GM18507 (cell line): ENCODE data around the gene ACOT13.
A peak's percentile ranks its signal among the peaks of the same experiment; 100 is the strongest.
"Not testable (repeated sequence)": the region's sequence is repeated elsewhere in the genome, so short reads cannot be mapped to it uniquely, and the experiment has no call there.

ENCODE experiments used
- DNase-seq: peaks from one replicate; pipeline ENCODE4 v3.0.0; 2011; ENCODE audit warnings: low read depth; ENCODE audit not compliant: insufficient read length; ENCODE audit errors: extremely low spot score
- FAIRE-seq: peaks from 2 replicates; lab custom pipeline; 2011; peaks lifted over from hg19 to GRCh38; lab: Jason Lieb, UNC

Gene ACOT13

DNA sequence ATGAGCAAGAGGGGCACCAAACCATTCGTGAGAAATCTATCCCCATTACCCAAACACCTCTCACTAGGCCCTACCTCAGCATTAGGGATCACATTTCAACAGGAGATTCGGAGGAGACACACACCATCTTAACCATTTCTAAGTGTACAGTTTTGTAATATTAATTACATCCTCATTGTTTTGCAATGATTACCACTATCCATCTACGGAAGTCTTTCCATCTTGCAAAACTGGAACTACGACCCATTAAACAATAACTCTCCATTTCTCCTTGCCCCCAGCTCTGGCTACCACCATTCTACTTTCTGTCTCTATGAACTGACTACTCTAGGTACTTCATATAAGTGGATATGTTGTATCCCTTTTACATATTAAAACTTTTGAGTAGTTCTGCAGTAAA lies 20.1 kb downstream of the ACOT13 start:
- no peak for FAIRE-seq
- no peak for DNase-seq

DNA sequence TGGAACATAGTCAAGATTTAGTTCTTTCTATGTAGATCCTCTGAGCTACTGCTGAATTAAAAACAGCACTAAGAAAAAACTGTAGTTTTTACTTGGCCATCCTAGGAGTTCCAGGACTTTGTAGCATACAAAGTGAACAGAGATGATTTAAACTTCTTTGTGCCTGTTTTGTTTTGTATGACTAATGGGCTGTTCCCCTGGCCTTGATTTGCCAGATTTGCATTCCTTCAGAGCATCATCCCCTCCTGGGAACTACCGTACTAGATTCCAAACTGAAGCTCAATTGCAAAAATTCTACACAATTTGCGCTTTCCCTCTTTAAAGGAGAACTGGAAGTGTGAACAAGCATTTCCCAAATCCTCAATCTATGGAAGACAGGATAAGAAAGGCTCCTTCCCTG lies 23.1 kb downstream of the ACOT13 start:
- FAIRE-seq (no peak), DNase-seq (no peak)

DNA sequence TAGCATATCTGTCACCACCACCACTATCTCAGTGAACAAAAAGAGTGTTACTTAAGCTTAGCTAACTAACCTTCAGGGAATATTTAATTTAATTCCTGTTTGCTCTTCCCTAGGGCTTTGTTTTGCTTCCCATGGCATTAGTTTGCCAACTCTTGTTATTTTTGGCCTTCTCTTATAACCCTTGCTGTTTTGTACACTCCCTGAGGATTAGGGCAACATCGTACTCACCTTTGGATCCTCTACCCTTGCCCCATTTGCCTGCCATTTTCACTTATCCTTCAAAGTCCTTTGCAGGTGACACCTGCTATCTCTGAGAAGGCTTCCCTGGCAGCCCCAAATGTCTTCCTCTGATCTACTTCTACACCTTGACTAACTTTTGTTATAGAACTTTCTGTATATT lies 23.7 kb downstream of the ACOT13 start:
- FAIRE-seq: no peak
- DNase-seq: no peak

DNA sequence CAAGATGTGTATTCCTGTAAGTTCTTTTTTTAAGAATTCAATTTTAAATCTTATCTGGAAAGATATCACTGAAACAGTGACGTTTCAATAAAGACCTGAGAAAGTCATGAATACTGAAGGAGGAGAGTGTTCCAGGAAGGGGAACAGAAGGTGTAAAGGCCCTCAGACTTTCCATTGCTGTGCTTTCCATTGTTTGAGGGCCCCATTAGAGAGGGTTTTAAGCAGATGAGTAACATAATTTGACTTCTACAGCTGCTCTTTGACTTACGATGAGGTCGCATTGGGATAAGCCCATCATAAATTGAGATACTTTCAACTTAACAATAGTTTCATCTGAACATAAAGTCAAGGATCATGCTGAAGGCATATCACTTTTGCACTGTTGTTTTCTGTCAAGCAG lies 24.7 kb downstream of the ACOT13 start:
- no peak for FAIRE-seq
- DNase-seq: no peak

DNA sequence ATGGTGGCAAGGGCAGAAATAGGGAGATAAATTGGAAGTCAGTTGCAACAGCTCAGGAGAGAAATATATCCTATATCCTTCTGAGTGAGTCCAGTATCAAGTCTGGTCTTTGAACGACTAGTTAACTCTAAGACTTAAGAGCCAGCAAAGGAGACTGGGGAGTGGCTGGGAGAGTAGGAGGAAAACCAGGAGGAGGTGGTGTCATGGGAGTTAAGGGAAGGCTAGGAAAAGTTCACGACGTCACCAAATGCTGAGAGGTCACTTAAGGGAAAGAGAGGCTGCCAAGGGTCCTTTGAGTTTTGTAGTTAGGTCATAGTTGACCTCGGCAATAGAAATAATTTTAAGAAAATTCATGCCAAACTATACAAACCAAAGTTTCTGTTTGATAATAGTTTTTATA lies 25.1 kb downstream of the ACOT13 start:
- DNase-seq (no peak), FAIRE-seq (no peak)

DNA sequence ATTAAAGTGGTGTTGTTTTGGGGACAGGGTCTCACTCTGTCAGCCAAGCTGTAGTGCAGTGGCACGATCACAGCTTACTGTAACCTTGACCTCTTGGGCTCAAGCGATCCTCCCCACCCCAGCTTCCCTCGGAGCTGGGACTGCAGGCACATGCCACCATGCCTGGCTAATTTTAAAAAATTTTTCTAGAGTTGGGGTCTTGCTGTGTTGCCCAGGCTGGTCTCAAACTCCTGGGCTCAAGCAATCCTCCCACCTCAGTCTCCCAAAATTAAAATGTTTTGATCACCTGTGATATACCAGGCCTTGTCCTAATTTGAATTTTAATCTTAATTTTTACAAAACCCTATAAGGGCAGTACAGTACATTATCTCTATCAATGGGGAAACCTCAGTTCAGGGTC lies 25.5 kb downstream of the ACOT13 start:
- FAIRE-seq (no peak), DNase-seq (no peak)

DNA sequence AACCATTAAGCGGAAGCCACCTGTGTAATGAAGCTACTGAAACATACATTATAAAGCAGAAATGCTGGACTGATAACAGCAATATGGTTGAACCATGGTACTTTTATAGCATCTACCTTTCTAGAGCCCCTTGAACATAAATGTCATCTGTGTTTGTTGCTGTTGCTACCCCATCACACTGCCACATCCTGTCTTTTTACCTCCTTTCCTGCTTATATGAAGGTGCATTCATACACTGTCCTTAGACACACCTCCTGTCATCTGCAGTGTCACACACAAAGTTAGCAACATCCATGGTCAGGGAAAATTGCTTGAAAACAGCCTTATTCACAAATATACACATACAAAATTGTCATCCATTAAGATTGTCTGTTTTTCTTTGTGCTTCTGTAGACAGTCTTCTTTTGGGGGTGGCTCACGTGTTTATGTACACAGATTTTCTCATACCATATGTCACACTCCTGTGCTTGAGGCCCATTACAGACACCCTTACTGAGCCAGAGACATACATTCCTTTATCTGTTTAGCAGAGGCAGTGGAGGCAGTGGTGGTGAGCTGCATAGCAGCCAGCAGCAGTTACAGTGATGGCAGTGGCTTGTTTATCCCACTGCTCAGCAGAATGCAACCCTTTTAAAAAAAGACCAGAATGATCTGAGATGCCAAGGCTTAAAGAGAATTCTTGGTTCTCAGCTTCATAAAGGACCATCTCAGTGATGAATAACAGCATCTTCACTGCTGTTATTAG lies 26.1 kb downstream of the ACOT13 start:
- DNase-seq: no peak
- peak; percentile 12 for FAIRE-seq

DNA sequence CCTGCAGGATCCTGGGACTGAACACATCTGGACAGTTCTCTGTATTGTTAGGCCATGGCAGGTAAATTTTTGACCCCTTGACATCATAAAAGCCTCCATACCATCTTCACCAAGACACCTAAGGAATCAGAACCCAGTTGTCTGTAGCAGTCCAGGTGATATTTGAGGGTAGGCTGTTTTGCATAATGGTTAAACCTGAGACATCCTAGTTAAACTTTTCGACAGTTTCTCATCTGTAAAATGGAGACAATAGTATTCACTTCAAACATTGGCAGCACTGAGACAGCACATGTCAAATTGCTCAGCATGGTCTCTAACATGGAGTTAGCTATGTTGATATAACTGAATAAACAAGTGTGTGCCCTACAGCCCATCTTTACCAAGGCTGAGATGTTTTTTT lies 27.3 kb downstream of the ACOT13 start:
- DNase-seq: no peak
- FAIRE-seq: peak; percentile 51

DNA sequence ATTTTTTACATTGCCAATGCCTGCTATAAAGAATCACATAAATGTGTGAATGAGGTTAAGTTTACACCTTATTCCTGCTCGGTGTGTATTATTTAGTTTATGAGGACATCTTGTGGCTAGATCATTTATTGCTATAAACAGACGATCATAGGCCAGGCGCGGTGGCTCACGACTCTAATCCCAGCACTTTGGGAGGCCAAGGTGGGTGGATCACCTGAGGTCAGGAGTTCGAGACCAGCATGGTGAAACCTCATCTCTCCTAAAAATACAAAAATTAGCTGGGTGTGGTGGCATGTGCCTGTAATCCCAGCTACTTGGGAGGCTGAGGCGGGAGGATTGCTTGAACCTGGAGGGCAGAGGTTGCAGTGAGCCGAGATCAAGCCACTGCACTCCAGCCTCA lies 28.8 kb downstream of the ACOT13 start:
- peak; percentile 63 for FAIRE-seq
- DNase-seq: not testable (repeated sequence)

DNA sequence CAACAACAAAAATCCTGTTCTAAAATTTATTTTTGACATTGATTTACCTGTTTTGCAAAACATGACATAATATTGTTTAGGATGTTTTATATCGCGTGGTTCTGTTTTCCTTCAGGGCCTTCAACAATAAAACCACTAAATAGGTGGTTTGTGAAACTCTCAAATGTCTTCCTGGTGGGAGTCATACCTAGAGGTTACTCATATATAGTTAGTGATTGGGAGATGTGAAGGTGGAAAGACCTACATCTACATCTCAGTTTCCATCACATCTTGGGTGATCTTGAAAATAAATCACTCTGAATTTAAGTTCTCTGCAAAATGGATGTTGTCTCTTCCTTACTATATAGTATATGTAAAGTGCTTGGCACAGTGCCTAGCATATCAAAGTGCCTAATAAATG lies 29.2 kb downstream of the ACOT13 start:
- FAIRE-seq (no peak), DNase-seq (no peak)

DNA sequence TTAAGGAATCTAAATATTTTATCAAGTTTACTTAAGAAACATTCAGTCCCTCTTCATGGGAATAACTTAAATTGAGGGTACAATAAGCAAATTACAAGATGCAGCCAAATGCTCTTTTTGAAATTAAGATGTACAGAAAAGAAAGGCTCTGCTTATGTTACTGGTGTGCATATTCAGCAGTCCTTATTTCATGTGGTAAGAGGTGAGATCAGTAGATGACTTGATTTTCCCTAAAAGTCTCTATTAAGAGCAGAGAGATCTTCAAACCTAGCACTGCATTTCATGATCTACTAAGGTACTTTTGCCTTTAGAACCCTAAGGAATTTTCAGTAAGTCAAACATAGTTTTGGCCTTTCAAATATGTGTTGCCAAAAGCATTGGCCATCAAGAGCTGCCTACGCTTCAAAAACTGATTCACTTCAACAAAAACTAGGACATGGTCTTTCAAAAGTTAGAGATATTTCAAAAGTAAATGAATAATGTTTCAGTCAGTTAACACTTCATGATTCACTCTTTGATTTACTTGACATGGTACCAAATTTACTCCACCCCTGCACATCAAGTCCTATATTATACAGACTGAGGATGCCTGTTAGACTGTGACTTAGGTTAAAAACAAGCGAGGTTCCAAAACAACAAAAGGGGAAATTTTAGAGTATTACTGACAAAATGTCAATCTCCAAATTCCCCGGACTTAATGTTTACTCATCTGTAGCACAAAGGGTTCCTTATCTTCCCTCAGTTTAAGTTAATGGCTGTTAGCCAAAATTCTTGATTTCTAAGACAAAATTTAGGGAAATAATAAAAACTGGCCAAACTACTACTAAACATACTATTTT lies 32.9 kb downstream of the ACOT13 start:
- DNase-seq (no peak), FAIRE-seq (no peak)

DNA sequence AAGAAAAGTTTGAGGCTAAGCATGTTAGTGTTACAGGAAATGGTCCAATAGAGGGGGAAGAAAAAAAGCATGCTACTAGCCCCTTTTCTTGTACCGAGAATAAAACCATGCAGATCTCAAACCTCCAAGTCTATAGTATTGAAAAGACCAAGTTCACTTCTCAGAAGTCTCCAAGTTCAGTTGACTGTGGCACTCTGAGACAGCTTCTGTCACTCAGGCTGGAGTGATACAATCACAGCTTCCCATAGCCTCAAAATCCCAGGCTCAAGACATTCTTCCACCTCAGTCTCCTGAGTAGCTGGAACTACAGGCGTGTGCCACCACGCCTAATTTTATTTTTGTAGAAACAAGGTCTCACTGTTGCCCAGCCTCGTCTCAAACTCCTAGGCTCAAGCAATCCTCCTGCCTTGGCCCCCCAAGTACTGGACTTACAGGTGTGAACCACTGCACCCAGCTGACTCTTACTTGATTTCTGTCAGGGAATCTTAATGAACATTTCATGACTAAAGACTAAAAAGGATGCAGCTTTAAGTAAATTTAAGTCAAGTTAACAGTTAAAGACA lies 35.9 kb downstream of the ACOT13 start:
- no peak for FAIRE-seq

DNA sequence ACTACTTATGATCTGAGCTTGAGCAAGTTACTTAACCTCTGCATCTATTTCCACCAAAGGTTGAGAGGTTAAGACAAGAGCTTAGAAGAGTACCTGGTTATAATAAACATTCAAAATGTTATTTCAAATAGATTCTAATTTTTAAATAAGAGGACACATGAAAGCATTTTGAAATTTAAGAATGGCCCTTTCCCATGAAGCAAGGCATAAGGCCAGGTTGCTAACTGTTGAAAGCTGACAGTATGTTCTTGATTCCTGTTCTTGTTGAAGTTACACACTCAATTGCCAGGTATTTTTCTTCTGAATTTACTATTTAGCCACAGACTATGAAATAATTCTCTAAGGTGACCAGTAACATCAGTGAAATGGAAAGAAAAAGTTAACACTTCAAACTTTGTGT lies 37.6 kb downstream of the ACOT13 start:
- DNase-seq (no peak), FAIRE-seq (no peak)

More for the DNA sequence above, 35.9 kb downstream of the ACOT13 start:
- no peak for DNase-seq

DNA sequence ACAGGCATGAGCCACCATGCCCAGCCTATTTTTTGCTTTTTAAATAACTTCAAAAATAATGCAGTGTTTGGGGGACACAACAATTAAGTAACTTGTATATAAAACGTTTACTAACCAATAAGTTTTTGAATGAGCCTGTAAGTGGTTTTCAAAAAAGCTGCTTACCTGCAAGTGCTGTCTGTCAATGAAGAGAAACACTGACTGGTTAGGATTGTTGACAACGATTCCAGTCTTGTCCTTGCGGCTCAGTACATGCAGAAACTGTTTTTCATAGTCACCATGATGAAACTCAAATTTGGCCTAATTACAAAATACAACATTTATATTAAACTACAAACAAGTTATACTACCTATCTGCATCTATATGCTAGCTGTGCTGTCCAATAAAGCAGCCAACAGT lies 41.7 kb downstream of the ACOT13 start:
- FAIRE-seq (no peak), DNase-seq (no peak)

DNA sequence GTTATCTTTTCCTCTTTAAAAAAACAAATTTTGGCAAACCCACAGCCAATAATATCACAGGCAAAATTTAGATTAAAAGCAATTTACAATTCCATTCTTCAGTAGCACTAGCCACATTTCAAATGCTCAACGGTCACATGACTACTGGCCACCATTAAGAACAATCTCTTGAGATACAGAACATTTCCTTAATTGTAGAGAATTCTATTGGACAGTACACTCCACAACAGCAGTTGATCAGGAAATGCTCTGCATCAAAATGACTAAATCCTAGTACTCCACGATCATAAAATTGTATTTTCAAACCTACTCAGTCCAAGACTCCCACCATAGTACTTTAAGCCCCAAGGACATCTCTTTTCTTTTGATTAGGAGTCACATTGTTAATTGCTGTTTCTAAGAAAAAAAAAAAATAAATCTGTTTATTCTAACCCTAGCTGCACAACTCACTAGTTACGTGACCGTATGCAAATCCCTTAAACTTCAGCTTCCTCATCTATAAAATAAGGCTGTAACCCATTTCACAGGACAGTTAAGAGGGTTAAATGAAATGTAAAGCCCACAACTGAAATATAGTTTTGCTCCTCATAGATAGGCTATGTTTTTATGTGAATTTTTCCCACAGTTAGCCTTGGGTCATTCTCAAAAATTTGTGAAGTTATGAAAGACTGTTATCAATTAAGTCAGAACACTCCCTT lies 42.3 kb downstream of the ACOT13 start:
- FAIRE-seq: no peak
- DNase-seq: no peak

DNA sequence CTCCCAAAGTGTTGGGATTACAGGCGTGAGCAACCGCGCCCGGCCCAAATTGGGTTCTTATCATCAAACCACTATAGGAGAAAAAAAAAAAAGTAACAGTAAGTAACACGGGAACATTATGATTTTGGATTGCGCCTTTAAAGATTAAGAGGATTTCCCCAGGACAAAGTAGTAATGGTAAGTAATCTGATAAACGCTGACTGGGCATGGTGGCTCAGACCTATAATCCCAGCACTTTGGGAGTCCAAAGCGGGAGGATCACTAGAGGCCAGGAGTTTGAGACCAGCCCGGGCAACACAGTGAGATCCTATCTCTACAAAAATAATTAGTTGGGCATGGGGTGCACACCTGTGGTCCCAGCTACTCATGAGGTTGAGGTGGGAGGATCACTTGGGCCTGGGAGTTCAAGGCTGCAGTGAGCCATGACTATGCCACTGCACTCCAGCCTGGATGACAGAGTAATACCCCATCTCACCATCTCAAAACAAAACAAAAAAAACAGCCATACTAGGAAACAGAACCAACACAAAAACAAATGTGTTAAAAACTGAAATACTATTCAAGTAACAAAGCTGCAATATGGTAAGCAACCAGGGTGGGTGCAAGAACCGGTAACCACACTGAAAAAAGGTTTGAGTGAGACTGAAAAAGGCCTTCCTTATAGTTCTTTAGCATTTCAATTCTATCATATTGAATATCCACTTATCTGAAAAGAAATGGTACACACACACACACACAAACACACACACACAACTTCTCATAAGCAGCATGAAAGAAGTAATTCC lies 43.8 kb downstream of the ACOT13 start:
- FAIRE-seq (no peak), DNase-seq (no peak)

DNA sequence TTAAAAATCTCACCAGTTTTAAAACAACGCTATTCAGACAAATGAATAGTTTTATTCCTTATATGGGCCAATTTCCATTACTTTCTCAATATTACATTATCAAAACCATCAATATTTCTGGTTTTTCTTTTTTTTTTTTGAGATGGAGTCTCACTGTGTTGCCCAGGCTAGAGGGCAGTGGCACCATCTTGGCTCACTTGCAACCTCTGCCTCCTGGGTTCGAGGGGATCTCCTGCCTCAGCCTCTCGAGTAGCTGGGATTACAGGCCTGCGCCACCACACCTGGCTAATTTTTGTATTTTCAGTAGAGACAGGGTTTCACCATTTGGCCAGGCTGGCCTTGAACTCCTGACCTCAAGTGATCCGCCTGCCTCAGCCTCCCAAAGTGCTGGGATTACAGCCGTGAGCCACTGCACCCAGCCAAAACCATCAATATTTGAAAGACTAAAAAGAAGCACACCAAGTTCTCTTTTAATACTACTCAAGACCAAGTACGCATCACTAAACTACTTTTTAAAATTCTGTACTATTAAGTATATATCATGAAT lies 49.8 kb downstream of the ACOT13 start:
- not testable (repeated sequence) for FAIRE-seq, DNase-seq

DNA sequence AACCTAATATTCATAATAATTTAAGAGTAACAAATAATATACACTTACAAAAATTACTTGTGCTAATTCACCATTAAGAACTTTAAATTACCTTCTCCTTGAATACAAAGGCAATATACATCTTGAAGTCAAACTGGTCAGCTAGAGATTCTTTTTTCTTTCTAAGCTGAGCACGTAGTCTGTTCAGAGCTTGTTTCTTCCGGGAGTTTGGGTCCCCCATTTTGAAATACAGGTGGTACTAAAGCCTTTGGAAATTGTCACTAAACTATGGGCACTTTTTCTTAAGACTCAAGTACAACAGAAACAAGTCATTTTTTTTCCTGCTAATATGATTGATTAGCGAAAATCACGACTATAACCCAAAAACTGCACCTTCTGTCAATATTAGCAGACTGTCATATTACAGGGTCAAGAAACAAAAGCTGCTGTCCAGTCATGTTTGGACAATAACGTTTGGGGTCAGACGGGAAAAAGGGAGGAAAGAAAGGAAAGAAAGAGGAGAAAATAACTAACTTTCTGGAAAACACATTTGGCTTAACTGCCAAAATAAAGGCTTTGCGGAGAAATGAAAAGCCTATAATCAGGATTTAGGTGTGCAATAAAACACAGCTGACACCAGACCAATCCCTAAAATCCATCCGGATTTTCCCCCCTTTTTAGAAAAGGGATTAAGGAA lies 51.7 kb downstream of the ACOT13 start:
- no peak for FAIRE-seq

More for the DNA sequence above, 51.7 kb downstream of the ACOT13 start:
- DNase-seq: no peak
